Muscle of leg (tissue), 11 donors: ENCODE results near the gene LMX1B. TPM values are rescaled to one million over a fixed set of nuclear protein-coding genes. Genes with fewer than 3 reads are reported as not detected.

ENCODE experiments used
- DNase-seq: peaks from one replicate; pipeline ENCODE4 v3.0.0; 2013
- H3K27ac ChIP-seq: one replicate; pipeline ENCODE4 v1.5.1; 2013; ENCODE audit warnings: mild to moderate bottlenecking, low read length, control low read depth
- H3K27me3 ChIP-seq: one replicate; pipeline ENCODE4 v1.6.1; 2013; ENCODE audit warnings: low read length; ENCODE audit not compliant: control insufficient read depth, insufficient read depth
- H3K36me3 ChIP-seq: one replicate; pipeline ENCODE4 v1.6.1; 2013; ENCODE audit warnings: low read length; ENCODE audit not compliant: control insufficient read depth, insufficient read depth
- H3K4me1 ChIP-seq: one replicate; pipeline ENCODE4 v1.6.1; 2013; ENCODE audit warnings: low read length; ENCODE audit not compliant: control insufficient read depth, insufficient read depth
- H3K4me3 ChIP-seq: one replicate; pipeline ENCODE4 v1.5.1; 2013; ENCODE audit warnings: low read length, control low read depth
- H3K9me3 ChIP-seq: replicated peaks from 2 replicates; pipeline ENCODE4 v1.6.1; 2013; ENCODE audit warnings: low read depth, low read length; ENCODE audit not compliant: control insufficient read depth
- WGBS: methylation state at CpG from one replicate; pipeline ENCODE4 v1.1.5; 2013; ENCODE audit warnings: missing lambda C conversion rate; ENCODE audit not compliant: insufficient coverage; 5-methylcytosine and 5-hydroxymethylcytosine counted together
- polyA plus RNA-seq, 8 donors: library from polyadenylated mRNA; unstranded; fragments of 120-200 nt; gene quantifications; one replicate each; pipeline versions ENCODE4 v1.2.1 to v1.2.3, GENCODE V29; 2013; ENCODE audit warnings: inconsistent platforms in 1 of 8, low replicate concordance in 1 of 8; ENCODE audit not compliant: insufficient read length in 8 of 8, insufficient read depth in 1 of 8
- total RNA-seq: library from RNA; stranded (reverse); fragments of 120-200 nt; gene quantifications from one replicate; pipeline ENCODE4 v1.2.4, GENCODE V29; 2013

LMX1B gene
- total and polyA plus RNA-seq, 9 donors = 0.16 to 2.1 (median 1.0) TPM

DNA sequence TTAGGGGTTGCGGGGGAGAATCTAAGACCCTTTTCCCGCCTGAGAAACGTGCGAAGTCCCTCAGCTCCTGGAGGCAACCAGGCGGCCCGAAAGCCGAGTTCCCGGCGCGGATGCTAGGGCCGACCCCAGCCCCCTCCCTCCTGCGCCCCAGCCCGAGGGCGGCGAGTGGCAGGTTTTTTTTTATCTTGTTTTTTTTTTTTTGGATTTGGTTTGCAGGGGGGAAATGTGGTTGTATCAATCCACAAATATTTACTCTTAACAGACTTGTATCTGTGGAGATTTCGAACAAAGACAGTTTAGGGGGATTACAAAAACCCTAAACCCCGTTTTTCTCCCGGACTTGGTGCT, 10.7 kb downstream of the LMX1B start:
- WGBS = 32% methylated on average over 4 of the region's 18 CpGs
- Histone ChIP-seq H3K4me3 (no peak overlapping the region), H3K9me3 (no peaks in the 10 kb centered on the region), H3K36me3 (no peaks in the 10 kb centered on the region), H3K4me1 (peaks cover 22% of the 10 kb centered on the region), H3K27me3 (peaks cover 98% of the 10 kb centered on the region), H3K27ac (no peak overlapping the region)
- DNase-seq = no peak

GRCh38 chr9:126624912-126625311, 11.2 kb downstream of the LMX1B start:
- Histone ChIP-seq H3K27ac (no peak overlapping the region), H3K9me3 (no peaks in the 10 kb centered on the region), H3K27me3 (peaks cover 98% of the 10 kb centered on the region), H3K4me3 (no peak overlapping the region), H3K36me3 (no peaks in the 10 kb centered on the region), H3K4me1 (peaks cover 22% of the 10 kb centered on the region)
- DNase-seq = no peak
- 48% methylated on average over 14 of the region's 27 CpGs for WGBS

DNA sequence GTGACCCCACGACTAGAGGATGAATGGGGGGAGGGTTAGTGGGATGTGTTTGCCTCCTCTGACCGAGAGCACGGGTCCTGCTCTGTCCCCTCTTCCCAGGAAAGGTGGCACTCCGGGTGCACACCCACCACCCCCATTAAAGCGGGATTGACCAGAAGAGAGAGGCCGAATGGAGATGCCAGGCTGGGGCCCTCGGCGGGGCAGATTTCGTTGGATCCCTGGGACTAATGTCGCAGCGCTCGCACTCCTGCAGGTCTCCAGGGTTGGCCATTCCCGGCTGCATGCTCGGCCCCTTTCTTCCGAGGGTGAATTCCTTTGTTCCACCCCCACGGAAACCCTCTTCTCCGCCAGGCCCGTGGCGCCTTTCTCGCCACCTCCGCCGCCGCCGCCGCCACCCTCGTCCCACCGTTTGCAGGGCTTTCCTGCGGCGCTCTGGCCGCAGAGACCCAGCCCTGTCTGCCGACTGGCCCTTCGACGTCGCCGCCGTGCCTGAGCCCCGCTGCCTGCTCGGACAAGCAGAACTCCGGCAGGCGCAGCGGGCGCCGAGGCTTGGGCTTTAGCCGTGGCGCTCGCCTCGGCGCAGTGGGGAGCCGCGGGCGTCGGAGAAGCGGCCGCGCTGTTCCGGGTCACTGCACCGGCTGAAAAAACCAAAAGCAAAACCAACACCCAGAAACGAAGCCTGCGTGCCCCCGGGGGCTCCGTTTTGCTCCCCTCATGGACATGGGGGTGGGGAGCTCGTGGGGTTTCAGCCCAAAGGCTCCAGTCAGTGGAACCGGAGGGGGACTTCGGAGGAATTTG, 11.8 kb downstream of the LMX1B start:
- H3K9me3 ChIP-seq = no peaks in the 10 kb centered on the region
- peaks cover 98% of the 10 kb centered on the region for H3K27me3 ChIP-seq
- no peak overlapping the region for H3K27ac ChIP-seq
- DNase-seq = no peak
- H3K4me1 ChIP-seq = peaks cover 22% of the 10 kb centered on the region
- peak overlapping the region; percentile 33 for H3K4me3 ChIP-seq
- 15% methylated on average over 46 of the region's 64 CpGs for WGBS
- H3K36me3 ChIP-seq = no peaks in the 10 kb centered on the region

- Histone ChIP-seq H3K4me3 (peak overlapping the region; percentile 33), H3K9me3 (no peaks in the 10 kb centered on the region), H3K36me3 (no peaks in the 10 kb centered on the region), H3K27ac (no peak overlapping the region), H3K4me1 (peaks cover 22% of the 10 kb centered on the region), H3K27me3 (peaks cover 98% of the 10 kb centered on the region)
- 11% methylated on average over 45 of the region's 56 CpGs for WGBS
- DNase-seq = peak; percentile 55
Measured at GRCh38 chr9:126626127-126626925, 12.6 kb downstream of the LMX1B start.

DNA sequence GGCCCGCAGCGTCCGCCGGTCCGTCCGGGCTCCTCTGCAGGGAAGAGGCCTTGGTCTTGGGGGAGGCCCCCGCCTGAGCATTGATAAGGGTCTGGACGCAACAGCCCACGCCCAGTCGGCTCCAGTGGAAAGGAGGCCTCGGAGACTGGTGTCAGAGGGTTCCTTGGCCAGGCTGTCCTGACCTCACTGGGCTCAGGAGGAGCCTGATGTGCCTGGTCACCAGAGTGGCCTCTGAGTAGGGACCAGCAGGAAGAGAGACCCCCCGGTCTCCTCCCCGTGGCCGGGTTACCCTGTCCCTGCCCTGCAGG, 13.2 kb downstream of the LMX1B start:
- Histone ChIP-seq H3K4me1 (peaks cover 22% of the 10 kb centered on the region), H3K36me3 (no peaks in the 10 kb centered on the region), H3K9me3 (no peaks in the 10 kb centered on the region), H3K4me3 (no peak overlapping the region), H3K27ac (no peak overlapping the region), H3K27me3 (peaks cover 99% of the 10 kb centered on the region)
- DNase-seq = no peak
- WGBS = 42% methylated on average over 14 of the region's 14 CpGs

GRCh38 chr9:126628146-126628545, 14.4 kb downstream of the LMX1B start:
- H3K27ac ChIP-seq = no peak overlapping the region
- no peaks in the 10 kb centered on the region for H3K36me3 ChIP-seq
- 80% methylated on average over 3 of the region's 7 CpGs for WGBS
- DNase-seq = no peak
- H3K4me1 ChIP-seq = peaks cover 22% of the 10 kb centered on the region
- H3K27me3 ChIP-seq = peaks cover 97% of the 10 kb centered on the region
- H3K4me3 ChIP-seq = no peak overlapping the region
- H3K9me3 ChIP-seq = no peaks in the 10 kb centered on the region

GRCh38 chr9:126628969-126629674, 15.4 kb downstream of the LMX1B start:
- Histone ChIP-seq H3K27ac (no peak overlapping the region), H3K27me3 (peaks cover 97% of the 10 kb centered on the region), H3K4me3 (no peak overlapping the region), H3K36me3 (no peaks in the 10 kb centered on the region), H3K9me3 (no peaks in the 10 kb centered on the region), H3K4me1 (peaks cover 19% of the 10 kb centered on the region)
- 38% methylated on average over 10 of the region's 11 CpGs for WGBS
- DNase-seq = no peak

DNA sequence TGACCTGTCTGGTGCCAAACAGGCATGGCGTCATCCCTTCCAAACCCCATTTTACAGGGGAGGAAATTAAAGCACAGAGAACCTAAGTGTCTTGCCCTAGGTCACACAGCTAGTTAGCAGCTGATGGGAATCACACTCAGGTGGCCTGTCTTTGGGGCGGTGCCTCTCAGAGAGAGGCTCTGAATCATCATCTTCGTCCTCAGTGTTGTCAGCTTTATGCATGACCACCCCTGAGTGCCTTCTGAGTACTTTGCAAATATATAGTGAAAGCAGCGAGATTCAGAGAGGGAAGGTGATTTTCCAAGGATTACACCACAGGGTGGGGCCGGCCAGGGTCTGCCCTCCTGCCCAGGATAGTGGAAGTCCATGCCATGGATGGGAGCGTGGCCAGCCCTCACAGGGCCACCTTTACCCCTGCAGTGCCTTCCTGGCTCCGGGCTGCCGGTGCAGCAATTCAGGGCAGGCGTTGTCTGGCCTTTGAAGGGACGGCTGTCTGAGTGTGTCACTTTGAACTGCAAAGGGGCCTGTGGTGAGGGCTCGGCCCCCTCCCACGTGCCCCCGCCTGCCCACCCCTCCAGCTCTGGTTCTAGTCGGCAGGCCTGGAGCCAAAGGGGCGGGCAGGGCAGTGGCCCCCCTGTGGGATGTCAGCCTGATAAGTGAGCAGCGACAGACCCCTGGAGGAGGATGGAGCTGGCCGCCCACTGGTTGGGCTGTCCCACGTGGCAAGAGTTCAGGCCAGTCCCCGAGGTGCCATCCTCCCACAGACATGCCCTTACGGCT, 16.9 kb downstream of the LMX1B start:
- DNase-seq = no peak
- Histone ChIP-seq H3K4me1 (peaks cover 12% of the 10 kb centered on the region), H3K9me3 (no peaks in the 10 kb centered on the region), H3K36me3 (no peaks in the 10 kb centered on the region), H3K4me3 (no peak overlapping the region), H3K27me3 (peaks cover 96% of the 10 kb centered on the region), H3K27ac (no peak overlapping the region)
- 14% methylated on average over 12 of the region's 20 CpGs for WGBS

DNA sequence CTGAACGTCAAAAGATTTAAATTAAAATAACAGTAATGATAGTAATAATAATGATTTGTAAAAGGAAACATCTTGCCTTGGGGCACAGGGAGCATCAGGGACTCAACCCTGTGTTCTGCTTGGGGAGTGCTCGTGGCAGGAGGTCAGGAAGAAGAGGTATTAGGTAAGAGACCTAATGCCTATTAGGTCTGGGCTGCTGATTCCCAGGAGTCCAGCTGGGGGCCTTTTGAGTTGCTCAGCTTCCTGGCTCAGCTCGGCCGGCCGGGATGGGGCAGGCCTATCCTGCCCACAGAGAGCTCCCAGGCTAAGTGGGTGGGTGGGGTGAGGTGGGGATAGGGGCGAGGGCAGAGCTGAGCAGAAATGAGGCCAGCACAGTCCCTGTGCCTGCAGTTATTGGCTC, 17.5 kb downstream of the LMX1B start:
- H3K36me3 ChIP-seq = no peaks in the 10 kb centered on the region
- H3K27ac ChIP-seq = no peak overlapping the region
- no peak for DNase-seq
- H3K27me3 ChIP-seq = peaks cover 95% of the 10 kb centered on the region
- no peak overlapping the region for H3K4me3 ChIP-seq
- peaks cover 7% of the 10 kb centered on the region for H3K4me1 ChIP-seq
- 46% methylated on average over 5 of the region's 6 CpGs for WGBS
- no peaks in the 10 kb centered on the region for H3K9me3 ChIP-seq
